Activated T-cell treated with anti-CD3 and anti-CD28 coated beads, Interleukin-2, amount 50 U/mL, for 48 hours (primary cell): ENCODE results near the gene OR2T3.
"Not testable (repeated sequence)": the region's sequence is repeated elsewhere in the genome, so short reads cannot be mapped to it uniquely, and the experiment has no call there.

ENCODE experiments used
- DNase-seq, 2 experiments: peaks; one replicate each; pipeline ENCODE4 v3.0.0-alpha.2; 2020

Gene OR2T3, protein sequence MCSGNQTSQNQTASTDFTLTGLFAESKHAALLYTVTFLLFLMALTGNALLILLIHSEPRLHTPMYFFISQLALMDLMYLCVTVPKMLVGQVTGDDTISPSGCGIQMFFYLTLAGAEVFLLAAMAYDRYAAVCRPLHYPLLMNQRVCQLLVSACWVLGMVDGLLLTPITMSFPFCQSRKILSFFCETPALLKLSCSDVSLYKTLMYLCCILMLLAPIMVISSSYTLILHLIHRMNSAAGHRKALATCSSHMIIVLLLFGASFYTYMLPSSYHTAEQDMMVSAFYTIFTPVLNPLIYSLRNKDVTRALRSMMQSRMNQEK

DNA sequence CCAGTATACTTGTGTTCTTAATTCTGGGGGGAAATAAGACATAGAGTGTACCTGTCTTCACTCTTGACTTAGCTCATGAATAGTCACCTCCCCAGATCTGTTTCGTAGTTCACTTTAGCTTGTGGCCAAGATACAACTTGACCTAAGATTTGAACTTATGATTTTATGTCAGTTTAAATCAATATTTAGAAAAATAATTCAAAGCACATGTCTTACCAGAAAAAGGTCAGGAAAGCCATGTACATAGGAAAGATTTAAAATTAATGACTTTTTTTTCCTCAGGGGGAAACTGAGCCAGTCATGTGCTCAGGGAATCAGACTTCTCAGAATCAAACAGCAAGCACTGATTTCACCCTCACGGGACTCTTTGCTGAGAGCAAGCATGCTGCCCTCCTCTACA lies at the start of gene OR2T3:
TSS of gene OR2T3 (plus strand) at position 301 of the 400 bp plus-strand sequence. CDS start at position 301, 0 bp downstream.
- not testable (repeated sequence) for DNase-seq

DNA sequence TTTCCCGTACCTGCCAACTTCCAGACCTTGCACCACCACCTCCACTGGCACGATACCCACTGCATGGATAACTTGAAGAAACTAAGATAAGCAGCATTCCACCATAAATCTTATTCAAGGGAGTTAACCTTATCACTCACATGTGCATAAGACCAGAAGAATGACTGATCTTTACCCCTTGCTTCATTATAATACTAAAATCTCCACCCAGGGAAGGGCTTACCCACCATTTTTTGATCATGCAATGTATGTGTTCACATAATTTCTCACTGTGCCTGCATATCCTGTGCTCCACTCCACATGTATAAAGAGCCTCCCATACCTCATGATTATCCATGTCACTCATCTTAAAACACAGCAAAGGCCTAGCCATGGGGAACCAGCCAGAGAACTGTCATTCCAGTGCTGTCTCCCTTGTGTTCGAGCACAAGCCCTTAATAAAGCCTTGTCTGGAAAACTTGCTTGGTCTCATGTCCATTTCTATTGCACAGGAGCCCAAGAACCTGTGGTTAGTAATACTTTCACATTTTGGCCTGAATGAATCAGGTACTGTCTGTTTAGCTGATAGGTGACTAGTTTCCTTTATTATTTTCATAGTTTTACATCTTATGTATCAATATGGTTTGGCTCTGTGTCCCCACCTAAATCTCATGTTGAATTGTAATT lies 45.5 kb upstream of the OR2T3 start:
- not testable (repeated sequence) for DNase-seq

- DNase-seq = not testable (repeated sequence)
These were observed 45.0 kb upstream of the OR2T3 start for GRCh38 chr1:248428192-248428533.

- not testable (repeated sequence) for DNase-seq
These were observed 41.5 kb upstream of the OR2T3 start for GRCh38 chr1:248431683-248432082.

DNA sequence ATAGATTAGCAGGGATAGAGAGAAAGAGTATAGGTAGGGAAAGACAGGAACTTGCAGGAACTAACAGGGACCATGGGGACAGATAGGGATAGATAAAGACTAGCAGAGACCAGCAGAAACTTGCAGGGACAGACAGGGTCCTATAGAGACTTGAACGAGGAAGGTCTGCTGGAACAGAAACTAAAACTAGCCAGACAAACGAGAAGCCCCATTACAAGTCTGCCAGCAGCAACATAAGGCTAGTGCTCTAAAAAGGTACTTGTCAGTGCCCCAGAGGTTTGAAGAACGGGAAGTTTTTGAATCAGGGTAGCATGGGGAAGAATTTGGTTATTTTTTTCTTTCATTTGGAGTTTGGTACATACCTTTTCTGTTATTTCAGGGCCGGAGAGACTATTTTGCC lies 41.0 kb upstream of the OR2T3 start:
- not testable (repeated sequence) for DNase-seq

- not testable (repeated sequence) for DNase-seq
These were observed 39.2 kb upstream of the OR2T3 start for GRCh38 chr1:248433811-248434415.

DNA sequence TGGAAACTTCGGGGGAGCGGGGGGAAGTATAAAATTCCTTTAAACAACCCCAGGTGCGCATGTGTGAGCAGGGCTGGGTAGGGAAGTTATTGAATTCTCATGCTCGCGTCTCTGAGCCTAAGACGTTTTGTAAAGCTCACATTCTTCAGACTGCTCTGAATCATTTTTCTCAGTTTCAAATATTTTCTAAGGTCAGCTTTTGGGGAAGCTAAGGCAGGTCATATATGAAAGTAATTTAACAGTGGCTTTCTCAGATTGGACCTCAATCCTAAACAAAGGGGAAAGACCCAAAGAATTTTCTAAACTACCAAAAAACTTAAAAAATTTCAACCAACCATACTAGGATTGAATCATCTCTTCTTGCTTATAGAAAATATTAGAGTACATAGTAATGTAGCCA lies 38.2 kb upstream of the OR2T3 start:
- DNase-seq = not testable (repeated sequence)

GRCh38 chr1:248436303-248436702 lies 36.8 kb upstream of the OR2T3 start:
- DNase-seq = not testable (repeated sequence)

DNA sequence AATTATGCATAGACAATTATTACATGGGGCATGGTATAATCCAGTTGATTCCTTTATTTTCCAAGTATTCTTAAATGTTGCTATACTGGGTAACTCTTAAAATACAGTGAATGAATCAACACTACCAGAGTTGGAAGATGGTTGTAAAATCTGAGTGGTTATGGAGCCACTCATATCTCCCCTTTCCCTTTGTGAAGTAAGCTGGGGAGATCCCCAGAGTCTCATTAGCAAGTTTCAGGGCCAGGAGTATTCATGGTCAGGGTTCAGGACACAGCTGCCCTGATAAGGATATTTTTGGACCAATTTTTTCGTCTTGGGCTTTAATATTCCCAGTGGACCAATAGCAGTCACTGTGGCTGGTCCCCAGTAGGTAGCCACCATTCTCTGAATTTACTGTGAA lies 34.5 kb upstream of the OR2T3 start:
- not testable (repeated sequence) for DNase-seq

- DNase-seq = not testable (repeated sequence)
These were observed 33.9 kb upstream of the OR2T3 start for GRCh38 chr1:248439283-248439682.

DNA sequence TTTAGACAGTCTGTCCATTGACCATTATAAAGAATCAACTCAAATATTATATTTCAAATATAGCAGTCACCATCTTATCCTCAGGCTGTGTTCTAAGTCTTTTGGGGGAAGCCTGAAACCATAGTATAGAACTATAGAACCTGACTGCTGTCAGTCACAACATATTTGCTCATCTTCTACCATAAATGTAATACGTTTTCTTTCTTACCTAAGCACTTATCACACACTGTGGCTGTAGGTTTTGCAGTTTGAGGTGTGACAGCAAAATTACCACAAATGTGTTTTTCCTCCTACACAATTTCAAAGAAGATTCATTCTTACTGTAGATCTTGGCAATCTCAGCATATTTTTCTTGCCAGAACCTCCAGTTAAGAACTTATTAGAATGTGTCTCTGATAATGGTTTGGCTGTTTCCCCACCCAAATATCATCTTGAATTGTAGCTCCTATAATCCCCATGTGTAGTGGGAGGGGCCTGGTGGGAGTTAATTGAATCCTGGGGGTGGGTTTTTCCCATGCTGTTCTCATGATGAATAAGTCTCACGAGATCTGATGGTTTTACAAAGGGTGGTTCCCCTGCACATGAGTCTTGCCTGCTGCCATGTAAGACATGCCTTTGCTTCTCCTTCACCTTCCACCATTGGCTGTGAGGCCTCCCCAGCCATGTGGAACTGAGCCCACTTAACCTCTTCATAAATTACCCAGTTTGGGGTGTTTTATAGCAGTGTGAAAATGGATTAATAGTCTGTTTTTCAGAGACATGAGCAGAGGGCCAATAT lies 30.5 kb upstream of the OR2T3 start:
- DNase-seq = not testable (repeated sequence)

GRCh38 chr1:248444603-248445002 lies 28.5 kb upstream of the OR2T3 start:
- DNase-seq = not testable (repeated sequence)

DNA sequence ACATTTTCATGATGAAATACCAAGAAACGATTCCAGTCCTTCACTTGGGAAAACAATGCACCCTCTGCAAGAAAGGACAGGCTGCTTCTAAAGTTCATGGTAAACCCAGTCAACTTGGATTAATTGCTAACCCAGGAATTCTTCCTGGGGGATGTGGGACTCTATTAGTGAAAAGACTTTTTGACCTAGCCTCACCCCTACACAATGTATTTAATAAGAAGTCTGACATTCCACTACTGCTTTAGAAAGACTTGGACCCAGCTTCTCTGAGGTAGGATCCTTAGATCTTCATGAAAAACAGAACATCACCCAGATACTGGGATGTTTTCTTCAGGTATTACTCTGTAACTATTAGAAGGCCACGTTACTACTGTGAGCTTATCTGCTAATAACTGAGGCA lies 27.8 kb upstream of the OR2T3 start, which contains the start of gene OR2T2:
TSS of gene OR2T2 (plus strand) at position 239 of the 400 bp plus-strand sequence. CDS start 7,161 bp downstream, outside the sequence.
- not testable (repeated sequence) for DNase-seq

DNA sequence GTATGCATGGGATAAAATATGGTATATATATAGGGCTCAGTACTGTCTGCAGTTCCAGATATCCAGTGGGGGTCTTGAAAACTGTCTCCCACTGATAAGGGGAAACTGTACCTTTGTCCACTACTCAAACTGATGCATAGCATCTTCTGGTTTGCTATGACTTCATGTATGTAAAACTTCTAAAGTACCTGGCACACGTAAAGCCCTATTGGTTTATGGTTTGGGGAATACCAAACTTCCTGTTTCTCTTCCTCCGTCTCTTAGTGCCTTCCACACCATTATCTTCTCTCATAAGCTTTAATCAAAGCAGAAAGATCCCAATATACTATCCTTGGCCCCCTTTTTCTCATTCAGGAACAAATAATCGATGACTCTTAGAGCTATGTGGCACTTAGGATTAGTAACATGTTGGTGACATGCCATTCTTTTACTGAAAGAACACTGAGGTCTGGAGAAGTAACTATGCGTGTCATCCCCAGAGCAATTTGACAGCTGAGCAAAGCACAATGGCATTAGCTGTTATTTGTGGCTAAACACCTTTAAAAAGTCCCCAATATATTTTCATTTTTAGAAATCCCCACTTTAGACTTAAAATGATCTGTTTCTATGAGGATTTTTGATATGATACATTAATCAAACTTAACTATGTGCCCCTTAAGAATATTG lies 24.6 kb upstream of the OR2T3 start:
- not testable (repeated sequence) for DNase-seq

DNA sequence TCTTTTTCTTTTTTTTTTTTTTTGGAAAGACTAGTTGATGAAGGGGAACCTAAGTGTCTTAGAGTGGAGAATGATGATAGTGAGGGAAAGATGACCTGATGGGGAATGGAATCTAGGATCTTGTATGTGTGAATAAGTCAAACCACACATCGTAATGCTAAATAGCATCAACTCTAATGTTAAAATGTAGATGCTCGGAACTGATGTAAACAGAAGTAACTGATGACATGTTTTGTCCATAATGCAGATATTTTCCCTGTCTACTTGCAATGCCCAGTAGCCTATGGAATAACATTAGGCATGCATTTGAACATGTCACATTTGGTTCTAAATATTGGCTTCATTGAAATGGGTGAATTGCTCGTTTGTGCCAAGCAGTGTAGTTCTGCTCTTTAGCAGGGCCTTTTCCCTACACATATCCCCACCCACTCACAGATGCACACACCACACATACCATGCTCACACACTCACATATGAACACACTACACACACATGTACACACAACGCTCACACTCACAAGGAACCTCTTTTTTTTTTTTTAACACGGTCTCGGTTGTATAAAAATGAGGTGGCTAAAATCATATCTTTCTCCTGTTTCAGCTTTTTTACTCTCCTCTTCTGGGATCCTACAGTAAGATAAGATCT lies 23.2 kb upstream of the OR2T3 start:
- DNase-seq = not testable (repeated sequence)

- not testable (repeated sequence) for DNase-seq
These were observed 22.5 kb upstream of the OR2T3 start for GRCh38 chr1:248450466-248451145.

- DNase-seq = not testable (repeated sequence)
These were observed 19.5 kb upstream of the OR2T3 start for GRCh38 chr1:248453619-248454018.

DNA sequence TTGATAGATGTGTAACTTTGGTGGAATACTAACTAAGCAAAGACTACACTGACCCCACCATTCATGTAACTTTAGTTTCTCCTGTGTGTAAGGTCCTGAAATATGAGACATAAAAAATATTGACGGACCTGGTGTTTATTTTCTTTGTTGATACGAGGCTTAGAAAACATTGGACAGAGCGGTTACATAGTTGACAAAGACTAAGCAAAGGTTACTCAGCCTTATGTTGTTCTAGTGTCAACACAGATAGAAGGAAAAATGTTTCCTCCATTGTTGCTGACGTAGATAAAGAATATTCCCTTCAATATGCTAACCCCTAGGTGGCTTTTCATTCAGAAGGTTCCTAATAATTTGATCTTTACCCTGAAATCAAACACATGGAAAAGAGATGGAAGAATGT lies 18.1 kb upstream of the OR2T3 start:
- DNase-seq = not testable (repeated sequence)

DNA sequence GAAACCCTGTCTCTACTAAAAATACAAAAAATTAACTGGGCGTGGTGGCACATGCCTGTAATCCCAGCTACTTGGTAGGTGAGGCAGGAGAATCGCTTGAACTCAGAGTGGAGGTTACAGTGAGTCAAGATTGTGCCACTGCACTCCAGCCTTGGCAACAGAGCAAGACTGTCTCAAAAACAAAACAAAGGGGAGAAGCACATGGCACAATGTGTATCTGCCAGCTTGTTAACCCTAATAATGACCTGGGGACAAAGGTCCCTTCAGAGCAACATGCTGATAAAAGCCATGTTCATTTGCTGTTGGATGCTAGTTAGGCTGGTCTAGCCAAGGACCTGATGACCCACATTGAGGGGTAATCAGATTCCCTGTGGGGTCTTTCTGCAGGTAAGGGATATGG lies 16.5 kb upstream of the OR2T3 start:
- DNase-seq = not testable (repeated sequence)

DNA sequence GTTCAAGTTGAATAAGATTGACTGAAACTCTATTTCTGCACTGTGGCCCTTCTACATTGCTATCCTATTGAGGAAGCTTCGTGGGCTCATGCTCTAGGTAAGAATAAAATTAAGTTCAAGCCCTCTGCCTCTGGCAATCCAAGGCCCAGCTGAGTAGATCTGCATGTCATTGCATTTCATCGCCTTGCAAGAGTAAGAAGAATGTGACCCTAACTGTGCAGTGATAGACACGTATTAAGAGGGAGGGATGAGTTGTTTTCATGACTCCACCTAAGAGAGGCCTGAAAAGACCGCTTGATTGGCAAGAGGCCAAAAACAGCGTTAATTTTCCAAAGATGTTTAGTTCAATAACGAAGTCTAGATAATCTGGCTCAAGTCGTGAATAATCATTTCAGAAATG lies 14.0 kb upstream of the OR2T3 start:
- DNase-seq = not testable (repeated sequence)

DNA sequence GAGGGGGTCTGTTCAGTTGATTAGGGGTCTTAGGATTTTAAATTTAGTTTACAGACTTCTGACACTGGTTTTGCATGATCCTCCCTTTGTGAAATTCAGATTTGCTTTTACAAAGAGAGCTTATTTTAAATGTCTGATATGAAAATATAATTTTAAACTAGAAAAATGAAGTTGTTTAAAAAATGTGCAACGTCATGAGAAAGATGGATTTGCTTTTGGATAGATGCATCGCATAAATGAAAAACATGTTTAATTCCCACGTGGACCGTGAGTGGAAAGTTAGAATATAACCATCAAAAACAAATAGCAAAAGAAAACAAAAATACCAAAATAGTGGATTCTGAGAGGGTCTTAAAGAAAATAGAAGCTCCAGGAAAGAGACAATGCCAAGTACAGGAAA lies 2.0 kb upstream of the OR2T3 start:
- no peak for DNase-seq
